Epithelial cell of esophagus (primary cell): ENCODE results near the gene FFAR4.
A peak's percentile ranks its signal among the peaks of the same experiment; 100 is the strongest.

Experiments used
- DNase-seq: peaks from one replicate; pipeline ENCODE4 v3.0.0; 2010; ENCODE audit warnings: low read depth
- H3K4me3 ChIP-seq: 2 replicates; pipeline ENCODE4 v1.5.1; 2011; ENCODE audit warnings: mild to moderate bottlenecking, low read length, control low read depth
- CTCF ChIP-seq: IDR thresholded peaks from 2 replicates; pipeline ENCODE4 v1.5.1; 2011; ENCODE audit warnings: low read depth, mild to moderate bottlenecking, low read length, control low read depth, inconsistent platforms; ENCODE audit not compliant: insufficient read depth; ENCODE audit errors: missing control alignments

Gene FFAR4

GRCh38 chr10:93599778-93600177 lies 33.3 kb downstream of the FFAR4 start:
- no peak for TF ChIP-seq CTCF
- no peak for DNase-seq
- no peak overlapping the region for H3K4me3 ChIP-seq

GRCh38 chr10:93600446-93601145 lies 34.1 kb downstream of the FFAR4 start:
- peak; percentile 56 for DNase-seq
- TF ChIP-seq CTCF, result no peak
- H3K4me3 ChIP-seq, result no peak overlapping the region

- H3K4me3 ChIP-seq, result no peak within 1 kb of the TSS
- no peak for TF ChIP-seq CTCF
- DNase-seq, result peak; percentile 17
Measured at GRCh38 chr10:93601146-93601773, 34.8 kb downstream of the FFAR4 start, which contains the start of gene RBP4. RBP4 (minus strand) TSS chr10:93601235; CDS start chr10:93601028, 207 bp downstream.

- TF ChIP-seq CTCF, result no peak
- H3K4me3 ChIP-seq, result no peak overlapping the region
- DNase-seq, result no peak
Measured at GRCh38 chr10:93601774-93602162, 35.3 kb downstream of the FFAR4 start.

- H3K4me3 ChIP-seq, result no peak overlapping the region
- DNase-seq, result no peak
- no peak for TF ChIP-seq CTCF
Measured at GRCh38 chr10:93603023-93603422, 36.6 kb downstream of the FFAR4 start.

- no peak for TF ChIP-seq CTCF
- DNase-seq, result no peak
Measured at GRCh38 chr10:93604146-93604545, 37.7 kb downstream of the FFAR4 start.

More at GRCh38 chr10:93604146-93604545, 37.7 kb downstream of the FFAR4 start:
- no peak overlapping the region for H3K4me3 ChIP-seq
